C4-2B (cell line): ENCODE data around the gene ZBTB16.

Experiments
- CTCF ChIP-seq: fragments of 450-650 bp; conservative IDR thresholded peaks from 2 replicates; pipeline ENCODE4 v1.5.1; 2017; ENCODE audit warnings: mild to moderate bottlenecking
- ZFX ChIP-seq: fragments of 450-650 bp; IDR thresholded peaks from 2 replicates; pipeline ENCODE4 v1.6.1; 2017

DNA sequence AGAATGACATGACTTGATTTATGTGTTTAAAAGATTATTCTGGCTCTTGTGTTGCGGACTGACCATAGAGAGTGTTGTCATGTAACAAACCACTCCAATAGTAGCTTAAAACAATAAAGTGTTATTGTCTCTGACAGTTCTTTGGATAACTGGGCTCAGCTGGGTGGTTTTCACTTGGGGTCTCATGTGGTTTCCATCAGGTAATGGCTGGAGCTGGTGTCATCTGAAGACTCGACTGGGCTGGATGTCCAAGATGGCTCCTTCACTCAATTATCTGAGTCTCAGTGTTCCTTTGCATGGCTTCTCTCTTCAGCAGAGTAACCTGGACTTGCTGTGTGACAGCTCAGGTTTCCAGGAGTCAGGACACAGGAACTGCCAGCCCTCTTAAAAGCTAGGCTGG, 132.4 kb downstream of the ZBTB16 start:
- TF ChIP-seq ZFX (no peak), CTCF (no peak)
